ENCODE results near the gene KCNQ1. TPM values are rescaled to one million over a fixed set of nuclear protein-coding genes. Genes with fewer than 3 reads are reported as not detected.

Gene KCNQ1
- total and polyA plus RNA-seq, 2 donors (not counting 1 experiment from before 2014, with no cell fraction given) = 21.5 to 28.8 TPM

GRCh38 chr11:2576549-2576948, 131.7 kb downstream of the KCNQ1 start:
- WGBS (ENCODE audit: insufficient coverage) = 89% methylated on average over 13 of the region's 15 CpGs
- Histone ChIP-seq H3K36me3 (replicated peaks in 1 of 2; ENCODE audit: control extremely low read depth in 1 of 2, control insufficient read depth in 1 of 2, extremely low read depth in 1 of 2, insufficient read depth in 2 of 2, low read length in 1 of 2) (peaks cover 0 to 9% of the 10 kb centered on the region in 2 experiments), H3K4me1 (ENCODE audit: control insufficient read depth in 2 of 2, insufficient read depth in 2 of 2, low read length in 2 of 2) (no peaks in the 10 kb centered on the region), H3K4me2 (replicated peaks; ENCODE audit: low read depth, low read length, poor library complexity, severe bottlenecking) (no peak overlapping the region), H3K9ac (ENCODE audit: low read length) (no peak overlapping the region), H3K4me3 (ENCODE audit: control extremely low read depth in 1 of 5, extremely low read depth in 1 of 5, insufficient read depth in 1 of 5, low read depth in 2 of 5, low read length in 4 of 5) (no peak overlapping the region), H3K79me2 (ENCODE audit: control insufficient read depth, insufficient read depth, low read length) (no peaks in the 10 kb centered on the region), H3K27ac (ENCODE audit: low read length in 2 of 2) (no peak overlapping the region), H2AFZ (ENCODE audit: insufficient read depth, low read depth, low read length, poor library complexity, severe bottlenecking) (no peak overlapping the region), H4K20me1 (ENCODE audit: control insufficient read depth, insufficient read depth, low read length, poor library complexity, severe bottlenecking) (no peaks in the 10 kb centered on the region), H3K9me3 (ENCODE audit: control extremely low read depth in 1 of 3, control insufficient read depth in 2 of 3, insufficient read depth in 1 of 3, low read length in 2 of 3) (no peaks in the 10 kb centered on the region), H3K27me3 (replicated peaks in 1 of 4; ENCODE audit: control extremely low read depth in 1 of 4, control insufficient read depth in 3 of 4, insufficient read depth in 4 of 4, low read length in 3 of 4) (no peaks in the 10 kb centered on the region)
- ChIA-PET POLR2A (no interaction called here), CTCF (interaction anchor here (0.8 kb wide), 1 partner anchor 44 kb away, joined by 3 read pairs; no protein-coding TSS in a partner anchor)
- Mint-ChIP-seq H3K4me3 (no peak overlapping the region), H3K27me3 (no peaks in the 10 kb centered on the region), H3K9me3 (ENCODE audit: insufficient read depth) (no peaks in the 10 kb centered on the region), H3K4me1 (no peaks in the 10 kb centered on the region), H3K27ac (no peak overlapping the region)
- intact Hi-C loops (cut with micrococcal nuclease) = no loop called here
- DNase-seq (no peak), ATAC-seq (ENCODE audit: low read depth) (no peak)
- TF ChIP-seq, protein P1, sequence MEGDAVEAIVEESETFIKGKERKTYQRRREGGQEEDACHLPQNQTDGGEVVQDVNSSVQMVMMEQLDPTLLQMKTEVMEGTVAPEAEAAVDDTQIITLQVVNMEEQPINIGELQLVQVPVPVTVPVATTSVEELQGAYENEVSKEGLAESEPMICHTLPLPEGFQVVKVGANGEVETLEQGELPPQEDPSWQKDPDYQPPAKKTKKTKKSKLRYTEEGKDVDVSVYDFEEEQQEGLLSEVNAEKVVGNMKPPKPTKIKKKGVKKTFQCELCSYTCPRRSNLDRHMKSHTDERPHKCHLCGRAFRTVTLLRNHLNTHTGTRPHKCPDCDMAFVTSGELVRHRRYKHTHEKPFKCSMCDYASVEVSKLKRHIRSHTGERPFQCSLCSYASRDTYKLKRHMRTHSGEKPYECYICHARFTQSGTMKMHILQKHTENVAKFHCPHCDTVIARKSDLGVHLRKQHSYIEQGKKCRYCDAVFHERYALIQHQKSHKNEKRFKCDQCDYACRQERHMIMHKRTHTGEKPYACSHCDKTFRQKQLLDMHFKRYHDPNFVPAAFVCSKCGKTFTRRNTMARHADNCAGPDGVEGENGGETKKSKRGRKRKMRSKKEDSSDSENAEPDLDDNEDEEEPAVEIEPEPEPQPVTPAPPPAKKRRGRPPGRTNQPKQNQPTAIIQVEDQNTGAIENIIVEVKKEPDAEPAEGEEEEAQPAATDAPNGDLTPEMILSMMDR (IDR thresholded peaks at IDR 0.05) = no peak
- TF ChIP-seq EZH2 (IDR thresholded peaks at IDR 0.05; ENCODE audit: borderline replicate concordance, insufficient read depth, low read depth, low read length, poor library complexity, severe bottlenecking) = no peak

DNA sequence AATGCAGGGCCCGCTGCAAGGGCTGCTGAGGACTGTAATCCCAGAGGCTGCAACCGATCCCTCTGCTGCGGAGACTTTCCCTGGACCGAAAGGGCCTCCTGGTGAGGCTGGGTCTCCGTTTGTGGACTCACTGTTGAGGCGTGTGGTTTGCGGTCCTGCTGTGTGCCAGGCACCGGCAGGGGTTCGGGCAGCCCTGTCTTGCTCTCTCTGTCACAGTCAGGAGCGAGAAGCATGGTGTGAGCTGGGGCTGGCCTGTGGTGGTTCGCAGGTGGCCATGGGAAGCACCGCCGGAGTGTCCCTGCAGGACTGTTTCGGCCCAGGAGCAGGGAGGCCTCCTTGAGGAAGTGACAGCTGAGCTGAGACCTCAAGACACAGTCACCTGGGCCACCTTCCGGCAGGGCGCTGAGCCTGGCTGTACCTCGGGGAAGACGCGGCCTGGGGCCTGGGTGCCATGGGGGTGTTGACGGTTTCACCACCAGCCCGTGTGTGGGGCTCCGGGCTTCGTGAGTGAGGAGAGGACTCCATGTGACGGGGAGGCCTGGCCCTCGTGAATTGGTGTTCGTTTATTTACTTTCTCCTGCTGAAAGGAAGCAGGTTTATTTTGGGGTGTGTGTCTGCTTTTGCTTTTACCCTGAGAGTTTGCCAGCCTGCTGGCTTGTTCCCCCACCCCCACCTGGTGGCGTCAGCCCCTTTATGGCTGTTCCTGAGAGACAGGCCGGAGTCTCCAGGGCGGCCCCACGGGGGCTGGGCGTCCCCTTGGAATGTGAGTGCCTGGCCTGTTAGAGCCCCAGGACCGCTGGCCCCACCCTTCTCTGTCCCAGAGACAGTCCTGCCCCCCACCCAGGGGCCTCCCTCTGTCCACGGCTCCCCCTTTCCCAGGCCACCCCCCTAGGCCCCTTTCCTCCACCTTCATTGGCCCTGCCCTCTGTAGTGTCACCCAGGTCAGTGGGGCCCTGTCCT, 132.5 kb downstream of the KCNQ1 start:
- intact Hi-C loops (cut with micrococcal nuclease) = no loop called here
- H3K9me3 Mint-ChIP-seq (ENCODE audit: insufficient read depth) = no peaks in the 10 kb centered on the region
- TF ChIP-seq, protein P1 (IDR thresholded peaks at IDR 0.05) = no peak
- no peak for TF ChIP-seq EZH2 (IDR thresholded peaks at IDR 0.05; ENCODE audit: borderline replicate concordance, insufficient read depth, low read depth, low read length, poor library complexity, severe bottlenecking)
- no peaks in the 10 kb centered on the region for H3K4me1 Mint-ChIP-seq
- H3K36me3 ChIP-seq (replicated peaks in 1 of 2; ENCODE audit: control extremely low read depth in 1 of 2, control insufficient read depth in 1 of 2, extremely low read depth in 1 of 2, insufficient read depth in 2 of 2, low read length in 1 of 2) = peaks cover 0 to 9% of the 10 kb centered on the region in 2 experiments
- no peak overlapping the region for H3K27ac ChIP-seq (ENCODE audit: low read length in 2 of 2)
- H4K20me1 ChIP-seq (ENCODE audit: control insufficient read depth, insufficient read depth, low read length, poor library complexity, severe bottlenecking) = no peaks in the 10 kb centered on the region
- no peak for DNase-seq
- H3K9ac ChIP-seq (ENCODE audit: low read length) = no peak overlapping the region
- H2AFZ ChIP-seq (ENCODE audit: insufficient read depth, low read depth, low read length, poor library complexity, severe bottlenecking) = no peak overlapping the region
- ChIA-PET CTCF (no interaction called here), POLR2A (no interaction called here)
- no peak overlapping the region for H3K4me3 Mint-ChIP-seq
- no peaks in the 10 kb centered on the region for H3K9me3 ChIP-seq (ENCODE audit: control extremely low read depth in 1 of 3, control insufficient read depth in 2 of 3, insufficient read depth in 1 of 3, low read length in 2 of 3)
- ATAC-seq (ENCODE audit: low read depth) = no peak
- no peaks in the 10 kb centered on the region for H3K27me3 Mint-ChIP-seq
- H3K4me1 ChIP-seq (ENCODE audit: control insufficient read depth in 2 of 2, insufficient read depth in 2 of 2, low read length in 2 of 2) = no peaks in the 10 kb centered on the region
- H3K4me3 ChIP-seq (ENCODE audit: control extremely low read depth in 1 of 5, extremely low read depth in 1 of 5, insufficient read depth in 1 of 5, low read depth in 2 of 5, low read length in 4 of 5) = no peak overlapping the region
- no peaks in the 10 kb centered on the region for H3K79me2 ChIP-seq (ENCODE audit: control insufficient read depth, insufficient read depth, low read length)
- H3K27ac Mint-ChIP-seq = no peak overlapping the region
- 91% methylated on average over 30 of the region's 33 CpGs for WGBS (ENCODE audit: insufficient coverage)
- H3K4me2 ChIP-seq (replicated peaks; ENCODE audit: low read depth, low read length, poor library complexity, severe bottlenecking) = no peak overlapping the region
- no peaks in the 10 kb centered on the region for H3K27me3 ChIP-seq (replicated peaks in 1 of 4; ENCODE audit: control extremely low read depth in 1 of 4, control insufficient read depth in 3 of 4, insufficient read depth in 4 of 4, low read length in 3 of 4)

Data from B cell (primary cell).